Lower lobe of right lung (tissue), 2 donors: ENCODE results near the gene SYT7. TPM values are rescaled to one million over a fixed set of nuclear protein-coding genes. Genes with fewer than 3 reads are reported as not detected.

Experiments
- ATAC-seq, 2 donors: fragments of 200-7000 bp; cut with Tn5 transposase; one replicate each; pipeline ENCODE4 v1.9.1; 2020 to 2022; ENCODE audit warnings: mild to moderate bottlenecking in 2 of 2, moderate library complexity in 2 of 2
- DNase-seq: peaks from one replicate; pipeline ENCODE4 v3.0.0-alpha.2; 2020
- H3K27ac ChIP-seq: fragments of 200-600 bp; one replicate; pipeline ENCODE4 v1.8.0; 2022
- H3K27me3 ChIP-seq: fragments of 200-600 bp; one replicate; pipeline ENCODE4 v1.8.0; 2022; ENCODE audit warnings: low read depth
- H3K36me3 ChIP-seq: fragments of 200-600 bp; one replicate; pipeline ENCODE4 v1.8.0; 2022; ENCODE audit warnings: mild to moderate bottlenecking
- H3K4me1 ChIP-seq: fragments of 200-600 bp; one replicate; pipeline ENCODE4 v1.8.0; 2022
- H3K4me3 ChIP-seq: fragments of 200-600 bp; one replicate; pipeline ENCODE4 v1.8.0; 2022; ENCODE audit warnings: mild to moderate bottlenecking
- H3K9me3 ChIP-seq: fragments of 200-600 bp; one replicate; pipeline ENCODE4 v1.8.0; 2022
- intact Hi-C: fragments of 100-400 bp; cut with DNase I; formaldehyde crosslinking; loops from one replicate; pipeline ENCODE4 v1.11.0; 2022
- total RNA-seq: library from RNA; stranded (reverse); fragmentation: NEBNext Ultra II Directional; extraction: Animal tissue kit (Norgen Biotek cat#: 25700); gene quantifications from one replicate; pipeline ENCODE4 v1.2.1, GENCODE V29; 2021
- TF ChIP-seq, protein P1 (sequence below): fragments of 200-600 bp; IDR thresholded peaks from one replicate; pipeline ENCODE4 v1.8.0; 2022; ENCODE audit warnings: antibody characterized with exemption, mild to moderate bottlenecking
- donor health status: DM: no; HTN: yes; CAD: no; lungs with severe emphysema.

Gene SYT7
- total RNA-seq, 1 donor from 2014 or later, result 3.8 TPM

DNA sequence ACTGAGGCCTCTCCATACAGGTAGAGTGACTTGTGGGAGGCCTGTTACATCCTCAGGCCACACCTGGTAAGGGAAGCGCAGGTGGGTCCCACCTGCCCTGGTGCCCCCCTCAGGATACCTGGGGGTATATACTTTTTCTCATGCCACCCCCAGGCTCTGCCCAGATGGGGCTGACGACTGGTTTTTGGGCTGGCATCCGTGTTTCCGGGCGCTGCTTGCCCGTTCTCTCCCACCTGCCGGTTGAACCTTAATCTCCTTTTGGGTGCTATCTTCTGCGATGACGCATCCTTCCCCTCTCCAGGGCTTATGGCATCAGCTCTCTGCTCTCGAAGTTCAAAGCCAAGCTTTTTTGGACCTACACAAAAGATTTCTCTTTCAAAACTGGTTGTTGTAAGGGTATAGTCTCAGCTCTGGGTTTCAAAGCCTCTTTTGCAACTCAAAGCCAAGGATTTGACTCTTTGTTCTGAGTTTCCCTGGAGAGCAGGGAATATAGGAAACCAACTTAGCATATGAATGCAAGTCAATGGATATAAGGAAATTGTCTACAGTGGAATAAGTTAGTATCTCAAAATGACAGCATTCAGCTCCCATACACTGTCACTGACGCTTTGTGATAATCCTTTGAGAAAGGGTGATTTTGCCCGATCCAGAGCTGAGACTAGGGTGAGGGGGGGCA, 80.9 kb downstream of the SYT7 start:
- DNase-seq, result no peak
- H3K4me1 ChIP-seq, result no peaks in the 10 kb centered on the region
- no peaks in the 10 kb centered on the region for H3K27me3 ChIP-seq
- ATAC-seq, result no peak
- H3K4me3 ChIP-seq, result no peak overlapping the region
- intact Hi-C loops, result no loop called here
- TF ChIP-seq, protein P1, sequence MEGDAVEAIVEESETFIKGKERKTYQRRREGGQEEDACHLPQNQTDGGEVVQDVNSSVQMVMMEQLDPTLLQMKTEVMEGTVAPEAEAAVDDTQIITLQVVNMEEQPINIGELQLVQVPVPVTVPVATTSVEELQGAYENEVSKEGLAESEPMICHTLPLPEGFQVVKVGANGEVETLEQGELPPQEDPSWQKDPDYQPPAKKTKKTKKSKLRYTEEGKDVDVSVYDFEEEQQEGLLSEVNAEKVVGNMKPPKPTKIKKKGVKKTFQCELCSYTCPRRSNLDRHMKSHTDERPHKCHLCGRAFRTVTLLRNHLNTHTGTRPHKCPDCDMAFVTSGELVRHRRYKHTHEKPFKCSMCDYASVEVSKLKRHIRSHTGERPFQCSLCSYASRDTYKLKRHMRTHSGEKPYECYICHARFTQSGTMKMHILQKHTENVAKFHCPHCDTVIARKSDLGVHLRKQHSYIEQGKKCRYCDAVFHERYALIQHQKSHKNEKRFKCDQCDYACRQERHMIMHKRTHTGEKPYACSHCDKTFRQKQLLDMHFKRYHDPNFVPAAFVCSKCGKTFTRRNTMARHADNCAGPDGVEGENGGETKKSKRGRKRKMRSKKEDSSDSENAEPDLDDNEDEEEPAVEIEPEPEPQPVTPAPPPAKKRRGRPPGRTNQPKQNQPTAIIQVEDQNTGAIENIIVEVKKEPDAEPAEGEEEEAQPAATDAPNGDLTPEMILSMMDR, result no peak
- no peak overlapping the region for H3K27ac ChIP-seq
- no peaks in the 10 kb centered on the region for H3K36me3 ChIP-seq
- H3K9me3 ChIP-seq, result no peaks in the 10 kb centered on the region

DNA sequence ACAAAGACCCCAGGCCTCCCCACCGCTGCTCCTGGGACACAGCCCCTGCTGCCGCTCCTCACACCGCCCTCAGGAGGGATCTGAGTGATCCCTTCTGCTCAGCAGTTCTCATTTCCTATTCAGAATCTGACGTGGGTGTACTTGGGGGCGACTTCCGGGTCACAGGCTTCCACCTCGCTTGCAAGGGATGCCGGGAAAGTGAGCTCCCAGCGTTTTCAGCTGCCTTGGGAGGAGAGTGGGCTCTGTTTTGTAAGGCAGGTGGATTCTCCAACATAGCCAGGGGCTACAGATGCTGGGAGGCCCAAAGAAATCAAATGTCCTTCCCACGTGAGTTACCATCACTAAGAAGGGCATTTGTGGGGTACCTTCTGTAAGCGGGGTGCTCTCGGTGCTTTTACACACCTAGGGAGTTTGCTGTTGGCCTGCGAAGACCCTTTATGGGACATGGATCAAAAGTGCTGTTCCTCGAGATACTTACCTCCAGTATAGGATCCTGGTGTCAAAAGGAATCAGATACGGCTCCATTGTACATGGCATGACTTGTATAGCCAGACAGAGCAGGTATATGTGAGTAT, 82.0 kb downstream of the SYT7 start:
- no peak overlapping the region for H3K4me3 ChIP-seq
- no peaks in the 10 kb centered on the region for H3K36me3 ChIP-seq
- TF ChIP-seq, protein P1, result no peak
- no peaks in the 10 kb centered on the region for H3K4me1 ChIP-seq
- no peaks in the 10 kb centered on the region for H3K27me3 ChIP-seq
- no peak for DNase-seq
- H3K27ac ChIP-seq, result no peak overlapping the region
- ATAC-seq, result no peak
- no peaks in the 10 kb centered on the region for H3K9me3 ChIP-seq
- intact Hi-C loops, result no loop called here

DNA sequence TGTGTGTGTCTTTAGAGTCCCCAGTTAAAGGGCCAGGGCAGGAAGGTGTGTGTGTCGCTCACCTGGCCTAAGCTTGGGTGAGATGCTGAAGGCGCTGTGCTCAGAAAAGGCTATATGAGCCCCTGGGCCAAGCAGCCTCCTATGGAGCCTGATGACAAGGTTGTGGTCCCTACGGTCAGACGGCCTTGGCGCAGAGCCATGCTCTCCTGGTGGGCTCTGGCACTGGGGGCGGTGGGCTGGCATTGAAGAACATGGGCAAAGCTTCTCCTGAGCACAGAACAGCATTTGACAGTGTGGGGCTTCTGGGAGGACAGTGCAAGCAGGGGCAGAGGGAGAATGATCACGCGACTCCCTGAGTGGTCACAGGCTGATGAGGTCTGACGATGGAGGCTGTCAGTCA, 83.0 kb downstream of the SYT7 start:
- DNase-seq (no peak), ATAC-seq (no peak)
- no peak overlapping the region for H3K27ac ChIP-seq
- H3K4me3 ChIP-seq, result no peak overlapping the region
- H3K36me3 ChIP-seq, result no peaks in the 10 kb centered on the region
- no peaks in the 10 kb centered on the region for H3K4me1 ChIP-seq
- TF ChIP-seq, protein P1, result no peak
- intact Hi-C loops, result no loop called here
- no peaks in the 10 kb centered on the region for H3K27me3 ChIP-seq
- no peaks in the 10 kb centered on the region for H3K9me3 ChIP-seq

DNA sequence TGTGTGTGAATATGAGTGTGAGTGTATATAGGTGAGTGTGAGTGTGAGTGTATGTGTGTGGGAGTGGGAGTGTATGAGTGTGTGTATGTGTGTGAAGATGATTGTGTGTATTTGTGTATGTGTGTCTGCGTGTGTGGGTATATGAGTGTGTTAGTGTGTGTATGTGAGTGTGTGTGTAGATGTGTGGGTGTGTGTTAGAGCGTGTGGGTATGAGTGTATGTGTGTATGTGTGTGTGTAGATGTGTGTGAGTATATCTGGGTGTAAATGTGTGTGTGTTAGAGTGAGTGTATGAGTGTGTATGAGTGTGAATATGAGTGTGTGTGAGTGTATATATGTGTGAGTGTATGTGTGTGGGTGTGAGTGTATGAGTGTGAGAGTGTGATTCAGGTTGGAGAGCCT, 83.4 kb downstream of the SYT7 start:
- H3K27ac ChIP-seq, result no peak overlapping the region
- intact Hi-C loops, result no loop called here
- no peaks in the 10 kb centered on the region for H3K36me3 ChIP-seq
- ATAC-seq (no peak), DNase-seq (no peak)
- no peak overlapping the region for H3K4me3 ChIP-seq
- no peaks in the 10 kb centered on the region for H3K27me3 ChIP-seq
- H3K4me1 ChIP-seq, result no peaks in the 10 kb centered on the region
- no peaks in the 10 kb centered on the region for H3K9me3 ChIP-seq
- TF ChIP-seq, protein P1, result no peak

DNA sequence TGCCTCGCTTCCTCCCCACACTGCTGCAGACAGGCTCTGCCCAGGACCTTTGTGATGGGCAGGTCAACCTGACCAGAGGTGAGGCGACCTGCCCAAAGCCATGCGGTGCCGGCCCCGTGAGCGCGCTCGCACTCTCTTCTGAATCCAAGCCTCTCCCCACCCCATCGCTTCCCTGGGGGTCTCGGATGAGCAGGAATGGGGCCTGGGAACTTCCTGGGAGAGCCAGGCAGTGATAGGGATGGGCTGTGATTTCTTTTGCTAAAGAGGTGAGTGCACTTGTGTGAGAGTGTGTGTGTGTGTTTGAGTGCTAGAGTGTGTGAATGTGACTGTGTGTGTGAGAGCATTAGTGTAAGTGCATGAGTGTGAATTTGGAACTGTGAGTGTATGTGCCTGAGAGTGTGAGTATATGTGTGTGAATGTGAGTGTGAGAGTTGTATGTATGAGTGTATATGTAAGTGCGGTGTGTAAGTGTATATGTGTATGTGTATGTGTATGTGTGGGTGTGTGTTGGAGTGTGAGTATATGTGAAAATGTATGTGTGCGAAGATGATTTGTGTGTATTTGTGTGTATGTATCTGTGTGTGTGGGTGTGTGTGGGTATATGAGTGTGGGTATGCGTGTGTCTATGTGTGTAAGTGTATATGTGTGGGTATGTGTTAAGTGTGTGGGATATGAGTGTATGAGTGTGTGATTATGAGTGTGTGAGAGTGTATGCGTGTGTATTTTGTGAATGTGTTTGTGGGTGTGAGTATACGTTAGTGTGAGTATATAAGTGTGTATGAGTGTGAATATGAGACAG, 84.1 kb downstream of the SYT7 start:
- H3K27ac ChIP-seq, result no peak overlapping the region

More for the DNA sequence above, 84.1 kb downstream of the SYT7 start:
- Histone ChIP-seq H3K9me3 (no peaks in the 10 kb centered on the region), H3K27me3 (no peaks in the 10 kb centered on the region), H3K36me3 (no peaks in the 10 kb centered on the region), H3K4me3 (no peak overlapping the region), H3K4me1 (no peaks in the 10 kb centered on the region)
- DNase-seq, result no peak
- intact Hi-C loops, result no loop called here
- TF ChIP-seq, protein P1, result no peak
- ATAC-seq, result no peak
